HG02870 (cell line): Measurements from ENCODE around the gene SF3A1.
"Not testable (repeated sequence)": the region's sequence is repeated elsewhere in the genome, so short reads cannot be mapped to it uniquely, and the experiment has no call there.

Experiments used
- ATAC-seq: cut with Tn5 transposase; IDR thresholded peaks from one replicate; pipeline ENCODE4 v1.9.1; 2021; ENCODE audit warnings: mild to moderate bottlenecking, moderate library complexity; ENCODE audit not compliant: unreplicated experiment

SF3A1 gene

GRCh38 chr22:30348809-30349208, 7.9 kb downstream of the SF3A1 start:
- no peak for ATAC-seq

GRCh38 chr22:30348404-30348803, 8.3 kb downstream of the SF3A1 start:
- ATAC-seq: no peak

GRCh38 chr22:30347255-30347892, 9.3 kb downstream of the SF3A1 start:
- no peak for ATAC-seq

GRCh38 chr22:30344447-30345200, 12.1 kb downstream of the SF3A1 start:
- no peak for ATAC-seq

GRCh38 chr22:30340911-30341685, 15.6 kb downstream of the SF3A1 start:
- ATAC-seq: no peak

- ATAC-seq: no peak
These were observed 17.9 kb downstream of the SF3A1 start for GRCh38 chr22:30338802-30339201.

- ATAC-seq: not testable (repeated sequence)
These were observed 18.4 kb downstream of the SF3A1 start for GRCh38 chr22:30338341-30338740.

GRCh38 chr22:30337461-30337778, 19.3 kb downstream of the SF3A1 start:
- ATAC-seq: no peak

- ATAC-seq: no peak
These were observed 19.8 kb downstream of the SF3A1 start for GRCh38 chr22:30336752-30337460.

- ATAC-seq: no peak
These were observed 21.5 kb downstream of the SF3A1 start for GRCh38 chr22:30335236-30335635.

GRCh38 chr22:30334646-30335045, 22.0 kb downstream of the SF3A1 start:
- ATAC-seq: no peak

- ATAC-seq: no peak
These were observed 23.0 kb downstream of the SF3A1 start for GRCh38 chr22:30333707-30334087.

GRCh38 chr22:30332994-30333706, 23.5 kb downstream of the SF3A1 start:
- ATAC-seq: no peak

- ATAC-seq: no peak
These were observed 24.1 kb downstream of the SF3A1 start for GRCh38 chr22:30332551-30332950.

- ATAC-seq: no peak
These were observed 28.1 kb downstream of the SF3A1 start for GRCh38 chr22:30328466-30329049.

- ATAC-seq: no peak
These were observed 28.8 kb downstream of the SF3A1 start for GRCh38 chr22:30327864-30328345.

- ATAC-seq: peak; percentile 91
These were observed 29.9 kb downstream of the SF3A1 start, which contains the start of gene TBC1D10A for GRCh38 chr22:30326706-30327362. Gene TBC1D10A (minus strand): TSS chr22:30326941. CDS start chr22:30326881, 60 bp downstream.

- ATAC-seq: peak; percentile 24
These were observed 30.4 kb downstream of the SF3A1 start for GRCh38 chr22:30326255-30326705.

- ATAC-seq: no peak
These were observed 30.9 kb downstream of the SF3A1 start for GRCh38 chr22:30325724-30326254.
